SK-N-MC (cell line): ENCODE results near the gene PLEKHO1.
"Not testable (repeated sequence)": the region's sequence is repeated elsewhere in the genome, so short reads cannot be mapped to it uniquely, and the experiment has no call there.

Source experiments
- DNase-seq: peaks from one replicate; pipeline ENCODE4 v3.0.0-alpha.2; 2011; ENCODE audit warnings: low read depth, low spot score
- H3K27ac ChIP-seq: fragments of 200-600 bp; sonication (generic); 2 replicates; pipeline ENCODE4 v1.5.1; 2016; ENCODE audit warnings: mixed run types
- H3K36me3 ChIP-seq: fragments of 200-600 bp; sonication (generic); 2 replicates; pipeline ENCODE4 v1.6.1; 2017; ENCODE audit warnings: antibody characterized with exemption, low read length, mixed read lengths; ENCODE audit not compliant: insufficient read depth
- H3K4me3 ChIP-seq: fragments of 200-600 bp; sonication (generic); 2 replicates; pipeline ENCODE4 v1.5.1; 2016
- H3K9ac ChIP-seq: fragments of 200-600 bp; sonication (generic); 2 replicates; pipeline ENCODE4 v1.8.0; 2017; ENCODE audit warnings: mixed run types, mixed read lengths; ENCODE audit not compliant: insufficient read length
- H3K9me3 ChIP-seq: fragments of 200-600 bp; sonication (generic); 2 replicates; pipeline ENCODE4 v1.6.1; 2017; ENCODE audit warnings: low read depth, mild to moderate bottlenecking, antibody characterized with exemption, low read length, moderate library complexity, mixed read lengths
- EZH2 ChIP-seq: fragments of 200-600 bp; sonication (generic); IDR thresholded peaks from one replicate; pipeline ENCODE4 v1.6.1; 2017; ENCODE audit warnings: antibody characterized with exemption
- FOXP2 ChIP-seq: optimal IDR thresholded peaks from 2 replicates; pipeline ENCODE3; 2011; ENCODE audit warnings: mild to moderate bottlenecking, moderate library complexity; ENCODE audit not compliant: insufficient read depth; ENCODE audit errors: extremely low read length, control extremely low read depth
- POLR2AphosphoS5 ChIP-seq: IDR thresholded peaks from 2 replicates; pipeline ENCODE4 v1.6.1; 2012; ENCODE audit warnings: mild to moderate bottlenecking, low read depth, low read length, borderline replicate concordance

PLEKHO1 gene

GRCh38 chr1:150144606-150145005, 5.1 kb upstream of the PLEKHO1 start:
- Histone ChIP-seq H3K36me3 (no peaks in the 10 kb centered on the region), H3K9me3 (no peaks in the 10 kb centered on the region), H3K9ac (no peak overlapping the region), H3K4me3 (no peak overlapping the region), H3K27ac (no peak overlapping the region)
- no peak for TF ChIP-seq POLR2AphosphoS5
- no peak for TF ChIP-seq FOXP2
- TF ChIP-seq EZH2 = no peak
- DNase-seq = no peak

- H3K9ac ChIP-seq, H3K9me3 ChIP-seq, H3K4me3 ChIP-seq, H3K27ac ChIP-seq, H3K36me3 ChIP-seq, DNase-seq: not testable (repeated sequence)
Observed at GRCh38 chr1:150146016-150146415, 3.7 kb upstream of the PLEKHO1 start.

GRCh38 chr1:150146849-150147542, 2.7 kb upstream of the PLEKHO1 start:
- TF ChIP-seq EZH2 = no peak
- TF ChIP-seq FOXP2 = no peak
- no peak for TF ChIP-seq POLR2AphosphoS5
- Histone ChIP-seq H3K27ac (no peak overlapping the region), H3K9me3 (no peaks in the 10 kb centered on the region), H3K9ac (no peak overlapping the region), H3K36me3 (peaks cover 4% of the 10 kb centered on the region), H3K4me3 (no peak overlapping the region)
- DNase-seq = no peak

GRCh38 chr1:150148837-150149270, 862 bp upstream of the PLEKHO1 start:
- no peak for DNase-seq
- TF ChIP-seq FOXP2 (no peak), POLR2AphosphoS5 (no peak), EZH2 (no peak)
- Histone ChIP-seq H3K9ac (peak overlapping the region; percentile 94), H3K4me3 (peak overlapping the region; percentile 95), H3K36me3 (peaks cover 22% of the 10 kb centered on the region), H3K27ac (peak overlapping the region; percentile 83; the same call in 1 of the 2 replicates), H3K9me3 (no peaks in the 10 kb centered on the region)

- Histone ChIP-seq H3K27ac (peak overlapping the region; percentile 83; the same call in 1 of the 2 replicates), H3K4me3 (peak overlapping the region; percentile 95), H3K36me3 (peaks cover 37% of the 10 kb centered on the region), H3K9ac (peak overlapping the region; percentile 94), H3K9me3 (no peaks in the 10 kb centered on the region)
- DNase-seq = no peak
- no peak for TF ChIP-seq EZH2
- TF ChIP-seq FOXP2 = no peak
- no peak; the same call in 1 of the 2 replicates for TF ChIP-seq POLR2AphosphoS5
Observed at GRCh38 chr1:150150133-150151021, 661 bp downstream of the PLEKHO1 start.

GRCh38 chr1:150151291-150152181, 1.8 kb downstream of the PLEKHO1 start:
- Histone ChIP-seq H3K4me3 (peak overlapping the region; percentile 95), H3K9me3 (no peaks in the 10 kb centered on the region), H3K27ac (peak overlapping the region; percentile 46; the same call in 1 of the 2 replicates), H3K9ac (peak overlapping the region; percentile 94), H3K36me3 (peaks cover 49% of the 10 kb centered on the region)
- no peak for DNase-seq
- TF ChIP-seq POLR2AphosphoS5 (no peak), EZH2 (no peak), FOXP2 (no peak)

GRCh38 chr1:150152182-150152536, 2.4 kb downstream of the PLEKHO1 start:
- peak overlapping the region; percentile 95 for H3K4me3 ChIP-seq
- H3K9me3 ChIP-seq = no peaks in the 10 kb centered on the region
- no peak for DNase-seq
- 0 out of 2 replicates have a peak overlapping the region, but pooled peaks have one; percentile 46 for H3K27ac ChIP-seq
- H3K36me3 ChIP-seq = peaks cover 55% of the 10 kb centered on the region
- peak overlapping the region; percentile 94 for H3K9ac ChIP-seq
- no peak for TF ChIP-seq FOXP2
- TF ChIP-seq POLR2AphosphoS5 = no peak
- TF ChIP-seq EZH2 = no peak
